Measurements from ENCODE around the gene EEF1G.

Gene EEF1G

GRCh38 chr11:62536301-62536957 is 37.3 kb downstream of the EEF1G start:
- H3K9me2 ChIP-seq (replicated peaks; ENCODE audit: insufficient read depth, low read length) = no peaks in the 10 kb centered on the region
- H2AFZ ChIP-seq (ENCODE audit: low read depth, low read length, severe bottlenecking) = no peak overlapping the region
- no peak overlapping the region for H3K9ac ChIP-seq (ENCODE audit: low read length)
- no peaks in the 10 kb centered on the region for H3K36me3 ChIP-seq (ENCODE audit: low read length)
- H3K4me3 ChIP-seq (ENCODE audit: insufficient read depth, low read length, poor library complexity, severe bottlenecking) = no peak overlapping the region
- H3K27ac ChIP-seq (ENCODE audit: low read depth, low read length) = no peak overlapping the region
- H3F3A ChIP-seq (ENCODE audit: insufficient read depth) = no peaks in the 10 kb centered on the region
- H3K4me2 ChIP-seq (ENCODE audit: low read depth, low read length, poor library complexity, severe bottlenecking) = no peak overlapping the region
- H3K79me2 ChIP-seq (ENCODE audit: insufficient read depth, low read length) = no peaks in the 10 kb centered on the region
- no peaks in the 10 kb centered on the region for H4K20me1 ChIP-seq (ENCODE audit: low read depth, low read length)
- no peak for TF ChIP-seq EZH2phosphoT487 (conservative IDR thresholded peaks at IDR 0.05; ENCODE audit: low read length)
- no peak for TF ChIP-seq CTCF (IDR thresholded peaks at IDR 0.05; ENCODE audit: insufficient read depth, low read length, poor library complexity, severe bottlenecking)
- no peaks in the 10 kb centered on the region for H3K9me3 ChIP-seq (ENCODE audit: insufficient read depth, low read length)
- no peaks in the 10 kb centered on the region for H3K27me3 ChIP-seq (ENCODE audit: low read length)

GRCh38 chr11:62535802-62536201 is 37.9 kb downstream of the EEF1G start:
- H2AFZ ChIP-seq (ENCODE audit: low read depth, low read length, severe bottlenecking) = no peak overlapping the region
- no peak overlapping the region for H3K4me3 ChIP-seq (ENCODE audit: insufficient read depth, low read length, poor library complexity, severe bottlenecking)
- no peaks in the 10 kb centered on the region for H3K79me2 ChIP-seq (ENCODE audit: insufficient read depth, low read length)
- no peaks in the 10 kb centered on the region for H3K36me3 ChIP-seq (ENCODE audit: low read length)
- H4K20me1 ChIP-seq (ENCODE audit: low read depth, low read length) = no peaks in the 10 kb centered on the region
- no peak overlapping the region for H3K27ac ChIP-seq (ENCODE audit: low read depth, low read length)
- no peak for TF ChIP-seq EZH2phosphoT487 (conservative IDR thresholded peaks at IDR 0.05; ENCODE audit: low read length)
- no peak for TF ChIP-seq CTCF (IDR thresholded peaks at IDR 0.05; ENCODE audit: insufficient read depth, low read length, poor library complexity, severe bottlenecking)
- H3K9me2 ChIP-seq (replicated peaks; ENCODE audit: insufficient read depth, low read length) = no peaks in the 10 kb centered on the region
- no peaks in the 10 kb centered on the region for H3K27me3 ChIP-seq (ENCODE audit: low read length)
- no peak overlapping the region for H3K9ac ChIP-seq (ENCODE audit: low read length)
- H3K4me2 ChIP-seq (ENCODE audit: low read depth, low read length, poor library complexity, severe bottlenecking) = no peak overlapping the region
- H3K9me3 ChIP-seq (ENCODE audit: insufficient read depth, low read length) = no peaks in the 10 kb centered on the region
- H3F3A ChIP-seq (ENCODE audit: insufficient read depth) = no peaks in the 10 kb centered on the region

GRCh38 chr11:62534779-62535545 is 38.7 kb downstream of the EEF1G start:
- no peak overlapping the region for H3K4me3 ChIP-seq (ENCODE audit: insufficient read depth, low read length, poor library complexity, severe bottlenecking)
- no peaks in the 10 kb centered on the region for H3K9me3 ChIP-seq (ENCODE audit: insufficient read depth, low read length)
- H3K4me2 ChIP-seq (ENCODE audit: low read depth, low read length, poor library complexity, severe bottlenecking) = no peak overlapping the region
- H2AFZ ChIP-seq (ENCODE audit: low read depth, low read length, severe bottlenecking) = no peak overlapping the region
- no peak for TF ChIP-seq CTCF (IDR thresholded peaks at IDR 0.05; ENCODE audit: insufficient read depth, low read length, poor library complexity, severe bottlenecking)
- TF ChIP-seq EZH2phosphoT487 (conservative IDR thresholded peaks at IDR 0.05; ENCODE audit: low read length) = no peak
- no peaks in the 10 kb centered on the region for H3K36me3 ChIP-seq (ENCODE audit: low read length)
- no peaks in the 10 kb centered on the region for H3F3A ChIP-seq (ENCODE audit: insufficient read depth)
- H3K9me2 ChIP-seq (replicated peaks; ENCODE audit: insufficient read depth, low read length) = no peaks in the 10 kb centered on the region
- H3K27me3 ChIP-seq (ENCODE audit: low read length) = no peaks in the 10 kb centered on the region
- H3K79me2 ChIP-seq (ENCODE audit: insufficient read depth, low read length) = no peaks in the 10 kb centered on the region
- H4K20me1 ChIP-seq (ENCODE audit: low read depth, low read length) = no peaks in the 10 kb centered on the region
- H3K27ac ChIP-seq (ENCODE audit: low read depth, low read length) = no peak overlapping the region
- H3K9ac ChIP-seq (ENCODE audit: low read length) = no peak overlapping the region

All from SU-DHL-6 (cell line).